ENCODE results near the gene DNAH6.
"Not testable (repeated sequence)": the region's sequence is repeated elsewhere in the genome, so short reads cannot be mapped to it uniquely, and the experiment has no call there.

Gene DNAH6

DNA sequence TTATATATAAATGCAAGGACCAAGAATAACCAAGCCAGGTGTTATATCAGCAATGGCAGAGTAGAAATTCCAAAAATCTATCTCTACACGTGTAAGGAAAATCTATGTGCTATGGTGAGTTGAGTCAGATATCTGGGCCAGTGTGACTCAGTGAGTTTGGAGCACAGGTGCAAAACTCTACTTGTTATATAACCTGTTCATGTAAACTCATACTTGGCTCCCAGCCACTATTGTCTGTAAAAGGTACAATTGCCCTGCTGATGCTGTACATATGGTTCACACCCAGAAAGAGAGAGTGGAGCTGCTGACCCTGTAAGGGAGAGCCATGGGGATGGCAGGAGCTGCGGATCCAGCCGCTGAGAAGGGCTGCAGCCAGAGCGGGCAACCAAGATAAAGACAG, 252.5 kb downstream of the DNAH6 start:
- H3K79me2 ChIP-seq (ENCODE audit: insufficient read depth, low read length), result no peaks in the 10 kb centered on the region
- no peaks in the 10 kb centered on the region for H3K27me3 ChIP-seq (ENCODE audit: insufficient read depth, low read length)
- H3K4me2 ChIP-seq (ENCODE audit: low read length), result no peak overlapping the region
- no peak overlapping the region for H2AFZ ChIP-seq (ENCODE audit: low read length)
- no peak overlapping the region for H3K9ac ChIP-seq (ENCODE audit: low read length)
- TF ChIP-seq, protein P1, sequence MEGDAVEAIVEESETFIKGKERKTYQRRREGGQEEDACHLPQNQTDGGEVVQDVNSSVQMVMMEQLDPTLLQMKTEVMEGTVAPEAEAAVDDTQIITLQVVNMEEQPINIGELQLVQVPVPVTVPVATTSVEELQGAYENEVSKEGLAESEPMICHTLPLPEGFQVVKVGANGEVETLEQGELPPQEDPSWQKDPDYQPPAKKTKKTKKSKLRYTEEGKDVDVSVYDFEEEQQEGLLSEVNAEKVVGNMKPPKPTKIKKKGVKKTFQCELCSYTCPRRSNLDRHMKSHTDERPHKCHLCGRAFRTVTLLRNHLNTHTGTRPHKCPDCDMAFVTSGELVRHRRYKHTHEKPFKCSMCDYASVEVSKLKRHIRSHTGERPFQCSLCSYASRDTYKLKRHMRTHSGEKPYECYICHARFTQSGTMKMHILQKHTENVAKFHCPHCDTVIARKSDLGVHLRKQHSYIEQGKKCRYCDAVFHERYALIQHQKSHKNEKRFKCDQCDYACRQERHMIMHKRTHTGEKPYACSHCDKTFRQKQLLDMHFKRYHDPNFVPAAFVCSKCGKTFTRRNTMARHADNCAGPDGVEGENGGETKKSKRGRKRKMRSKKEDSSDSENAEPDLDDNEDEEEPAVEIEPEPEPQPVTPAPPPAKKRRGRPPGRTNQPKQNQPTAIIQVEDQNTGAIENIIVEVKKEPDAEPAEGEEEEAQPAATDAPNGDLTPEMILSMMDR (IDR thresholded peaks at IDR 0.05; ENCODE audit: low read length), result no peak
- no peak for TF ChIP-seq EZH2 (IDR thresholded peaks at IDR 0.05; ENCODE audit: borderline replicate concordance, low read length)
- H3F3A ChIP-seq (ENCODE audit: insufficient read depth, low read length), result no peaks in the 10 kb centered on the region
- H3K27ac ChIP-seq (ENCODE audit: low read depth, low read length, poor library complexity, severe bottlenecking), result no peak overlapping the region
- no peaks in the 10 kb centered on the region for H3K9me3 ChIP-seq (ENCODE audit: low read length)
- H3K9me2 ChIP-seq (ENCODE audit: low read depth, low read length), result no peaks in the 10 kb centered on the region
- no peaks in the 10 kb centered on the region for H3K36me3 ChIP-seq (ENCODE audit: insufficient read depth, low read length)
- H4K20me1 ChIP-seq (ENCODE audit: insufficient read depth, low read length), result no peaks in the 10 kb centered on the region
- no peak overlapping the region for H3K4me3 ChIP-seq (ENCODE audit: low read depth, low read length, poor library complexity, severe bottlenecking)
- no peaks in the 10 kb centered on the region for H3K4me1 ChIP-seq (ENCODE audit: insufficient read depth, low read length, severe bottlenecking)

DNA sequence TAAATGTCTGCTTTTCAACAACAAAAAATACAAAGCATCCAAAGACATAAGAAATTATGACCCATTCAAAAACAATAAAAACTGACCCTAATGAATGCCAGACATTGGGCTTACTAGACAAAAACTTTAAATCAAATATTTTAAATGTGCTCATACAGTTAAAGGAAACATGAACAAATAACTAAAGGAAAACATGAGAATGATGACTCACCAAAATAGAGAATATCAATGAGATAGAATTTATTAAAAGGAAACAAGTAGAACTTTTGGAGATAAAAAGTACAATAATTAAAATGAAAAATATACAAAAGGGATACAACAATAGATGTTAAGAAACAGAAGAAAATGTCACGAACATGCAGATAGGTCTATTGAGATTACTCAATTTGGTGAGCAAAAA, 254.0 kb downstream of the DNAH6 start:
- H3K9ac ChIP-seq (ENCODE audit: low read length), result no peak overlapping the region
- no peaks in the 10 kb centered on the region for H4K20me1 ChIP-seq (ENCODE audit: insufficient read depth, low read length)
- H3K4me3 ChIP-seq (ENCODE audit: low read depth, low read length, poor library complexity, severe bottlenecking), result no peak overlapping the region
- no peaks in the 10 kb centered on the region for H3K36me3 ChIP-seq (ENCODE audit: insufficient read depth, low read length)
- H3K4me2 ChIP-seq (ENCODE audit: low read length), result no peak overlapping the region
- no peaks in the 10 kb centered on the region for H3K9me2 ChIP-seq (ENCODE audit: low read depth, low read length)
- H3K9me3 ChIP-seq (ENCODE audit: low read length), result no peaks in the 10 kb centered on the region
- no peak overlapping the region for H2AFZ ChIP-seq (ENCODE audit: low read length)
- H3K79me2 ChIP-seq (ENCODE audit: insufficient read depth, low read length), result no peaks in the 10 kb centered on the region
- H3K27me3 ChIP-seq (ENCODE audit: insufficient read depth, low read length), result no peaks in the 10 kb centered on the region
- TF ChIP-seq EZH2 (IDR thresholded peaks at IDR 0.05; ENCODE audit: borderline replicate concordance, low read length), result no peak
- TF ChIP-seq, protein P1 (IDR thresholded peaks at IDR 0.05; ENCODE audit: low read length), result no peak
- H3F3A ChIP-seq (ENCODE audit: insufficient read depth, low read length), result no peaks in the 10 kb centered on the region
- no peaks in the 10 kb centered on the region for H3K4me1 ChIP-seq (ENCODE audit: insufficient read depth, low read length, severe bottlenecking)
- H3K27ac ChIP-seq (ENCODE audit: low read depth, low read length, poor library complexity, severe bottlenecking), result no peak overlapping the region

DNA sequence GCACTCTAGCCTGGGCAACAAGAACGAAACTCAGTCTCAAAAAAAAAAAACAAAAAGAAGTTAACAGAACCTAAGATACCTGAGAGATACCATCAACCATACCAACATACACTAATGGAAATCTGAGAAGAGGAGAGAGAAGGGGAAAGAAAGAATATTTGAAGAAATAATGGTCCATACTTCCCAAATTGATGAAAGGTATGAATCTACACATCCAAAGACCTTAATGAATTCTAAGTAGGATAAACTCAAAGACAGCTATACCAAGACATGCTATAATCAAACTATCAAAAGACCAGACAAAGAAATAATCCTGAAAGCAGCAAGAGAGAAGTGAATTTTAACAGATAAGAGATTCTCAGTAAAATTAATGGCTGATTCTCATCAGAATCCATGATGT, 255.0 kb downstream of the DNAH6 start:
- no peak overlapping the region for H3K4me3 ChIP-seq (ENCODE audit: low read depth, low read length, poor library complexity, severe bottlenecking)
- no peaks in the 10 kb centered on the region for H3K36me3 ChIP-seq (ENCODE audit: insufficient read depth, low read length)
- no peaks in the 10 kb centered on the region for H3F3A ChIP-seq (ENCODE audit: insufficient read depth, low read length)
- H2AFZ ChIP-seq (ENCODE audit: low read length), result no peak overlapping the region
- no peaks in the 10 kb centered on the region for H3K9me3 ChIP-seq (ENCODE audit: low read length)
- no peaks in the 10 kb centered on the region for H3K9me2 ChIP-seq (ENCODE audit: low read depth, low read length)
- no peaks in the 10 kb centered on the region for H3K4me1 ChIP-seq (ENCODE audit: insufficient read depth, low read length, severe bottlenecking)
- no peak for TF ChIP-seq EZH2 (IDR thresholded peaks at IDR 0.05; ENCODE audit: borderline replicate concordance, low read length)
- TF ChIP-seq, protein P1 (IDR thresholded peaks at IDR 0.05; ENCODE audit: low read length), result no peak
- H4K20me1 ChIP-seq (ENCODE audit: insufficient read depth, low read length), result no peaks in the 10 kb centered on the region
- no peak overlapping the region for H3K27ac ChIP-seq (ENCODE audit: low read depth, low read length, poor library complexity, severe bottlenecking)
- H3K27me3 ChIP-seq (ENCODE audit: insufficient read depth, low read length), result no peaks in the 10 kb centered on the region
- no peak overlapping the region for H3K9ac ChIP-seq (ENCODE audit: low read length)
- no peaks in the 10 kb centered on the region for H3K79me2 ChIP-seq (ENCODE audit: insufficient read depth, low read length)
- no peak overlapping the region for H3K4me2 ChIP-seq (ENCODE audit: low read length)

DNA sequence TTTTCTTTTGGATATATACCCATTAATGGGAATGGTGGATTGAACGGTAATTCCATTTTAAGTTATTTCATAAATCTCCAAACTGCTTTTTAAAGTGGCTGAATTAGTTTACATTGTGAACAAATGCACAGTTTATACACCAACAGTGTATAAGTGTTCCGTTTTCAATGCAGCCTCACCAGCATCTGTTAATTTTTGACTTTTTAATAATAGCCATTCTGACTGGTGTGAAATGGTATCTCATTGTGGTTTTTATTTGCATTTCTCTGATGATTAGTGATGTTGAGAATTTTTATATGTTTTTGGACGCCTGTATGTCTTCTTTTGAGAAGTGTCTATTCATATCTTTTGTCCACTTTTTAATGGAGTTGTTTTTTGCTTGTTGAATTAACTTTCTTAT, 257.3 kb downstream of the DNAH6 start:
- not testable (repeated sequence) for H2AFZ ChIP-seq (ENCODE audit: low read length); H3K27ac ChIP-seq (ENCODE audit: low read depth, low read length, poor library complexity, severe bottlenecking); H4K20me1 ChIP-seq (ENCODE audit: insufficient read depth, low read length); H3K9ac ChIP-seq (ENCODE audit: low read length); H3K9me2 ChIP-seq (ENCODE audit: low read depth, low read length); H3F3A ChIP-seq (ENCODE audit: insufficient read depth, low read length); H3K79me2 ChIP-seq (ENCODE audit: insufficient read depth, low read length); H3K4me2 ChIP-seq (ENCODE audit: low read length); H3K4me3 ChIP-seq (ENCODE audit: low read depth, low read length, poor library complexity, severe bottlenecking); H3K27me3 ChIP-seq (ENCODE audit: insufficient read depth, low read length); H3K4me1 ChIP-seq (ENCODE audit: insufficient read depth, low read length, severe bottlenecking); H3K9me3 ChIP-seq (ENCODE audit: low read length); H3K36me3 ChIP-seq (ENCODE audit: insufficient read depth, low read length)
